Glutamatergic neuron (in vitro differentiated cells): Measurements from ENCODE around the gene LGALS4. TPM values are rescaled to one million over a fixed set of nuclear protein-coding genes. Genes with fewer than 3 reads are reported as not detected.
"Not testable (repeated sequence)": the region's sequence is repeated elsewhere in the genome, so short reads cannot be mapped to it uniquely, and the experiment has no call there.

Experiments used
- DNase-seq: peaks from one replicate; pipeline ENCODE4 v3.0.0; 2022
- H3K27ac Mint-ChIP-seq: one replicate; pipeline ENCODE4 v1.8.0; 2020; ENCODE audit warnings: mild to moderate bottlenecking, mixed read lengths, inconsistent platforms; ENCODE audit not compliant: unreplicated experiment
- H3K27me3 Mint-ChIP-seq: one replicate; pipeline ENCODE4 v1.8.0; 2020; ENCODE audit warnings: mild to moderate bottlenecking, moderate library complexity, mixed read lengths, inconsistent platforms; ENCODE audit not compliant: unreplicated experiment
- H3K36me3 Mint-ChIP-seq: one replicate; pipeline ENCODE4 v1.8.0; 2020; ENCODE audit warnings: mild to moderate bottlenecking, mixed read lengths, inconsistent platforms; ENCODE audit not compliant: unreplicated experiment
- H3K4me1 Mint-ChIP-seq: one replicate; pipeline ENCODE4 v1.8.0; 2020; ENCODE audit warnings: mild to moderate bottlenecking, low read depth, mixed read lengths, inconsistent platforms; ENCODE audit not compliant: unreplicated experiment
- H3K4me3 Mint-ChIP-seq: one replicate; pipeline ENCODE4 v1.8.0; 2020; ENCODE audit warnings: mild to moderate bottlenecking, mixed read lengths, inconsistent platforms; ENCODE audit not compliant: unreplicated experiment
- H3K9me3 Mint-ChIP-seq: one replicate; pipeline ENCODE4 v1.8.0; 2020; ENCODE audit warnings: mild to moderate bottlenecking, moderate library complexity, mixed read lengths, inconsistent platforms; ENCODE audit not compliant: unreplicated experiment
- CTCF ChIP-seq: fragments of 200-600 bp; sonication (generic); IDR thresholded peaks from one replicate; pipeline ENCODE4 v1.5.0; 2021; ENCODE audit not compliant: partially characterized antibody, unreplicated experiment
- total RNA-seq: library from RNA; stranded (reverse); fragmentation: NEBNext Ultra II Directional; extraction: Animal tissue kit (Norgen Biotek cat#: 25700); gene quantifications from one replicate; pipeline ENCODE4 v1.2.1, GENCODE V29; 2021; ENCODE audit not compliant: unreplicated experiment

Gene LGALS4
- total RNA-seq, 1 donor from 2014 or later, result not detected

- Mint-ChIP-seq H3K9me3 (peaks cover 5% of the 10 kb centered on the region), H3K27me3 (peaks cover 4% of the 10 kb centered on the region), H3K4me1 (no peaks in the 10 kb centered on the region), H3K27ac (no peak within 1 kb of the TSS), H3K4me3 (no peak within 1 kb of the TSS), H3K36me3 (no peaks in the 10 kb centered on the region)
- no peak for DNase-seq
- TF ChIP-seq CTCF, result no peak
Observed at GRCh38 chr19:38788478-38789243, 24.1 kb downstream of the LGALS4 start, which contains the start of gene LGALS7B. Gene LGALS7B (plus strand): TSS chr19:38789200. CDS start chr19:38789227, 27 bp downstream.

GRCh38 chr19:38786572-38787265 lies 26.0 kb downstream of the LGALS4 start:
- no peak overlapping the region for H3K4me3 Mint-ChIP-seq
- no peak overlapping the region for H3K27ac Mint-ChIP-seq

GRCh38 chr19:38786061-38786460 lies 26.7 kb downstream of the LGALS4 start:
- not testable (repeated sequence) for DNase-seq, H3K27ac Mint-ChIP-seq, H3K4me3 Mint-ChIP-seq, H3K27me3 Mint-ChIP-seq, H3K9me3 Mint-ChIP-seq, H3K36me3 Mint-ChIP-seq, H3K4me1 Mint-ChIP-seq

More at GRCh38 chr19:38786572-38787265, 26.0 kb downstream of the LGALS4 start:
- Mint-ChIP-seq H3K36me3 (no peaks in the 10 kb centered on the region), H3K9me3 (peaks cover 2% of the 10 kb centered on the region), H3K4me1 (no peaks in the 10 kb centered on the region), H3K27me3 (peaks cover 4% of the 10 kb centered on the region)
- no peak for TF ChIP-seq CTCF
- DNase-seq, result no peak

GRCh38 chr19:38785187-38785699 lies 27.5 kb downstream of the LGALS4 start:
- no peak for DNase-seq
- Mint-ChIP-seq H3K27me3 (peaks cover 4% of the 10 kb centered on the region), H3K27ac (no peak overlapping the region), H3K4me1 (no peaks in the 10 kb centered on the region), H3K9me3 (peaks cover 2% of the 10 kb centered on the region), H3K4me3 (no peak overlapping the region), H3K36me3 (no peaks in the 10 kb centered on the region)
- no peak for TF ChIP-seq CTCF

GRCh38 chr19:38784224-38784623 lies 28.5 kb downstream of the LGALS4 start:
- Mint-ChIP-seq H3K36me3 (no peaks in the 10 kb centered on the region), H3K9me3 (peaks cover 2% of the 10 kb centered on the region), H3K4me1 (no peaks in the 10 kb centered on the region), H3K27me3 (peaks cover 4% of the 10 kb centered on the region), H3K4me3 (no peak overlapping the region), H3K27ac (no peak overlapping the region)
- TF ChIP-seq CTCF, result no peak
- no peak for DNase-seq

GRCh38 chr19:38782212-38782611 lies 30.5 kb downstream of the LGALS4 start:
- not testable (repeated sequence) for H3K27ac Mint-ChIP-seq, DNase-seq, H3K4me3 Mint-ChIP-seq, H3K9me3 Mint-ChIP-seq, H3K36me3 Mint-ChIP-seq, H3K4me1 Mint-ChIP-seq, H3K27me3 Mint-ChIP-seq
